ENCODE measurements around the gene GNAS-AS1. TPM values are rescaled to one million over a fixed set of nuclear protein-coding genes. Genes with fewer than 3 reads are reported as not detected.
A peak's percentile ranks its signal among the peaks of the same experiment; 100 is the strongest.

Gene GNAS-AS1
- polyA plus RNA-seq, 2 donors = 0.09 to 0.49 TPM

DNA sequence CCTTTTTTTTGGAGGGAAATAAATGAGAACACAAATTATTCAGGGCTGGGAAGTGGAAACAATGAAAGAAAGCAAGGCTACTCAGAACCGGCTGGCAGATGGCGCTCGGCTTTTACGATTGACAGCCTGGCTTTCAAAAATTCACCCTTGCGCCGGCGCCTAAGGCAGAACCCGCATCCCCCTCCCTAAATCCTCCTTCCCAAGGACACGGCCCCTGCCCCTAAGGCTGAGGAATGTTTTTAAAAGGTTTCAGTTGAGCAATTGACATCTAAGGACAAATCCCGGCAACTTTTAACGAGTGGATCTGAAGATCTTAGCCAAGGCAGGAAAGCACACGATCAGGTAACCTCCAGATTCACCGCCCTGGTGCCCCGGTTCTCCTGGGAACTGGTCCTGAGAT is 18.1 kb upstream of the GNAS-AS1 start:
- Histone ChIP-seq H3K4me1 (ENCODE audit: control insufficient read depth in 2 of 2, insufficient read depth in 2 of 2, low read length in 1 of 2) (no peaks in the 10 kb centered on the region), H3K27me3 (ENCODE audit: control insufficient read depth in 1 of 2, insufficient read depth in 2 of 2, low read length in 2 of 2) (no peaks in the 10 kb centered on the region), H3K4me3 (ENCODE audit: low read depth in 1 of 2, low read length in 2 of 2) (no peak overlapping the region), H3K27ac (ENCODE audit: low read depth in 2 of 2, low read length in 1 of 2) (no peak overlapping the region), H3K9me3 (ENCODE audit: control insufficient read depth in 2 of 2, insufficient read depth in 1 of 2, low read depth in 1 of 2, low read length in 1 of 2) (no peaks in the 10 kb centered on the region), H3K36me3 (ENCODE audit: control insufficient read depth in 2 of 2, insufficient read depth in 2 of 2, low read length in 1 of 2) (no peaks in the 10 kb centered on the region)
- 48 to 57% methylated on average over 14 of the region's 14 CpGs for WGBS, 2 donors

DNA sequence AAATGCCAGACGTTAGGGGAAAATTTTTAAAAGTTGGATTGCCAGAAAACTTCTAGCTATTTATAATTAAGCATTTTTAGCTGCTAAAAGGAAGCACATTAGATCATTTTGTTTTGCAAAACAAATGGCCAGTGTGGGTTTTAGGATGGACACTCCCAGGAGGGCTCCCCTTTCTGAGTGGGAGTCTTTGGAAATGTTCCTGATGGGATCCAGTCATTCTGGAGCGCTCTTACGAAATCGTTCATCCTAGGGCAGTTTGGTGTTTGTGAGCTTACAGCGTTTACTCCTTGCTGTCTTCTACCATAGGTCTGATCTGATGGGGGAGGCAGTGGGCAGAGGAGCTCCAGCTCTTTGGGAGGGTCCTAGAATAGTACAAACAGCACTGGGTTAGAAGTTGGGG is 16.5 kb upstream of the GNAS-AS1 start:
- H3K36me3 ChIP-seq (ENCODE audit: control insufficient read depth in 2 of 2, insufficient read depth in 2 of 2, low read length in 1 of 2) = no peaks in the 10 kb centered on the region

DNA sequence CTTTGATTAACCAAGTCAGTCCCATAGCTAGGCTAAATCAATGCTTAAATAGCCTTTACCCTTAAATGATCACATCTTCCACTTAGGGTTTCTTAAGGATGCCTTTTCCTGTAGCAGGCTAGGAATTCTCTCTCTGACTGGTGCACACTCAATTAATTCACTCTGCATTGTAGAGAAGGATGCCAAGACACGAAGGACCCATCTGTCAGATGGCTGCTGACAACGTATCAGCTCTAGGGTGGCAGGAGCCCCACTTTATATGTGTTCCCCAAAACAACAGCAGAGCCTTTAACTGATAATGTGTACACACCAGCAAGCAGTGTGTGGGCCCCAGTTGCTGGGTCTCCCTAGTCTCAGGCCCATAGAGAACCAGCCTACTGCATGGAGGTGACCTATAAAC is 15.1 kb upstream of the GNAS-AS1 start:
- Histone ChIP-seq H3K27ac (ENCODE audit: low read depth in 2 of 2, low read length in 1 of 2) (no peak overlapping the region), H3K4me1 (ENCODE audit: control insufficient read depth in 2 of 2, insufficient read depth in 2 of 2, low read length in 1 of 2) (no peaks in the 10 kb centered on the region), H3K27me3 (ENCODE audit: control insufficient read depth in 1 of 2, insufficient read depth in 2 of 2, low read length in 2 of 2) (no peaks in the 10 kb centered on the region), H3K9me3 (ENCODE audit: control insufficient read depth in 2 of 2, insufficient read depth in 1 of 2, low read depth in 1 of 2, low read length in 1 of 2) (no peaks in the 10 kb centered on the region), H3K36me3 (ENCODE audit: control insufficient read depth in 2 of 2, insufficient read depth in 2 of 2, low read length in 1 of 2) (no peaks in the 10 kb centered on the region), H3K4me3 (ENCODE audit: low read depth in 1 of 2, low read length in 2 of 2) (no peak overlapping the region)
- 89 to 91% methylated on average over 2 of the region's 2 CpGs for WGBS, 2 donors

More for the DNA sequence above, 16.5 kb upstream of the GNAS-AS1 start:
- Histone ChIP-seq H3K4me3 (ENCODE audit: low read depth in 1 of 2, low read length in 2 of 2) (no peak overlapping the region), H3K27me3 (ENCODE audit: control insufficient read depth in 1 of 2, insufficient read depth in 2 of 2, low read length in 2 of 2) (no peaks in the 10 kb centered on the region), H3K4me1 (ENCODE audit: control insufficient read depth in 2 of 2, insufficient read depth in 2 of 2, low read length in 1 of 2) (no peaks in the 10 kb centered on the region), H3K27ac (ENCODE audit: low read depth in 2 of 2, low read length in 1 of 2) (no peak overlapping the region), H3K9me3 (ENCODE audit: control insufficient read depth in 2 of 2, insufficient read depth in 1 of 2, low read depth in 1 of 2, low read length in 1 of 2) (no peaks in the 10 kb centered on the region)
- WGBS, 2 donors = 62 to 74% methylated on average over 5 of the region's 5 CpGs

DNA sequence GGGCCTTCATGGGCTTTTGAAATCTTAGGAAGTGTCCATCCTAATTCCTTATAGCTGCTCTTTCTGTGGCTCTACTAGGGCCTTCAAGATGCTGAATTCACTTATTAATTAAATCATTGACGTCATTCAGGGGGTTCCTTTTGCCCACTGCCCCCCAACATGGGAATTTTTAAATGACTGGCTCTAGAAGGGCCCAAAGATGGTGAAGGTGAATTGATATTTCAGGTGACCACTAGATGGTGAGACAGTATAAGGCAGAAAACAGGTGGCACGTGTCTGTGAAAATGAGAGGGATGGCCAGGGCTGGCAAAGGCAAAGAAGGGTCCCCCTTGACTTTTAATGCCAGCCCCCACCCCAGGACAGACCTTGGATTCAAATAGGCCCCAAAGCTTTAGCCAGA is 13.6 kb upstream of the GNAS-AS1 start:
- 37 to 38% methylated on average over 2 of the region's 2 CpGs for WGBS, 2 donors
- Histone ChIP-seq H3K4me3 (ENCODE audit: low read depth in 1 of 2, low read length in 2 of 2) (no peak overlapping the region), H3K4me1 (ENCODE audit: control insufficient read depth in 2 of 2, insufficient read depth in 2 of 2, low read length in 1 of 2) (no peaks in the 10 kb centered on the region), H3K36me3 (ENCODE audit: control insufficient read depth in 2 of 2, insufficient read depth in 2 of 2, low read length in 1 of 2) (no peaks in the 10 kb centered on the region), H3K9me3 (ENCODE audit: control insufficient read depth in 2 of 2, insufficient read depth in 1 of 2, low read depth in 1 of 2, low read length in 1 of 2) (no peaks in the 10 kb centered on the region), H3K27me3 (ENCODE audit: control insufficient read depth in 1 of 2, insufficient read depth in 2 of 2, low read length in 2 of 2) (no peaks in the 10 kb centered on the region), H3K27ac (ENCODE audit: low read depth in 2 of 2, low read length in 1 of 2) (no peak overlapping the region)

DNA sequence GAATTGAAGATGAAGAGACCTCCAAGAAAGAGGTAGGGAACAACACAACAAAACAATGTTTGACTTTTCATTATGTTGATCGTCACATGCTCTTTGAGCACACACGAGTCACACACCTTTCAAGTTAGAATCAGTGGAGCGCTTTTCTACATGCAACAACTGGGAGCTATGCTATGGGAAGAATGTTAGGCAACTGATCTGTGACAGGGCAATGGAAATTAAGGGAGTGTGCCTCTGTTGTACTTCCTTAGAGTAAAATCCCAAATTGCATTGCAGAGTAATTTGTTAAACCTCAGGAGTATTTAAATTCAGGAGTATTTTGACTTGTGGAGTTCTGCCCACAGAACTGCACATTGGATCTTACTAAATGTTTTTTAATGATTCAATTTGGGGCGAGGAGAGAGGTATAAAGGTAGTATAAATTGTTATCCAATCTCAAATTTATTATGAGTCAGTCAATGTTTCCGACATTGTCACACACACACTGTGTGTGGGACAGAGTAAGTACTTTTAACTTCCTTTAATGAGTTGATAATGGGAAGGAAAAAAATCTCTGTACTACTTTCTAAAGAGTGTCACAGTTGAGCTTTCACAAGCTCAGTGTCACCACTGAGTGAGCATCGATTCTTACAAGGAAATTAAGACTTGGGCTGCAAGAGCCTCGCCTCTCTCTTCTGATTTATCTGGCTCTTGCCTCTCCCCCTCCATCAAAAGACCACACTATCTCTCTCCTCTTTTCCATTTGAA is 12.5 kb upstream of the GNAS-AS1 start:
- no peak overlapping the region for H3K27ac ChIP-seq (ENCODE audit: low read depth in 2 of 2, low read length in 1 of 2)
- WGBS, 2 donors = 78% methylated on average over 7 of the region's 7 CpGs
- no peak overlapping the region for H3K4me3 ChIP-seq (ENCODE audit: low read depth in 1 of 2, low read length in 2 of 2)

DNA sequence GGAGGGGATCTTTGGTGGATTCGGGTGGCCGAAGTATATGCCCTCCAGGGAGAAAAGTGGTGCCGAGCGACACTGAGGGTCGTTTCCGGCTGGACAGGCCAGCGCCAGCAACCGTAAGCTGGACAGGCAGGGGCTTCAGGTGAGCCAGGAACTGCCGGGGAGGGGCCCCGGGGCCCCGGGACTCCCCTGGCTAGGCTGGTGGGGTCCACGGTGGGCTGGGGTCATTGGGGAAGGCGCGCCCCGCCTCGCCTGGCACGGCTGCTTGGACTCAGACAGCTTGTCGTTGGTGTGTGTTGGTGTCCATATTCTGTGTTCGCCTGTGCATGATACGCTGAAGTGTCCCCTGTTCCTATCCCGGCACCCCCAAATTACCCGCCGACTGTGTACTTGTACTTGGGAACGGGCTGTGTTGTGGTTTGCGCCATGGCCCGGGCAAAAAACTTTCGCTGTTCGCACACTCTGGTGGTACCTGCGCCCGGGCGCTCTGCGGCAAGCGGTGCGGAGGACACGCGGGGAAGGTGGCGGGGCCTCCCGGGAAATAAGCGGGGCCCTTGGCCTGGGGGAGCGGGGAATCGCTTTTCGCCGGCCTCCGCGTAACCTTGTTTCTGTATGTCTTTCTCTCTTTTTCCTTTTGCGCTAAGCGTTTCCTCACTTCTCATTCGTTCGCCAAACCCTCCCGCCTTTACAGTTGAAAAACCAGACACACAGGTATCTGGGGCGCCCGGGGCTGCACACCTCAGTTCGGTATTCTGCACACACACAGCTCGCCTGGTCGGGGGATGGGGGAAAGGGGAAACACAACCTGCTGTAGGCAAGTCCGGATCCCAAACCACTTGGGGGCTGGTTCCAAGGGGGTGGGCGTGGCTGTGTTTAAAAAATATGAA is 5.0 kb upstream of the GNAS-AS1 start:
- Histone ChIP-seq H3K27me3 (ENCODE audit: control insufficient read depth in 1 of 2, insufficient read depth in 2 of 2, low read length in 2 of 2) (peaks cover 0 to 3% of the 10 kb centered on the region in 2 donors), H3K36me3 (ENCODE audit: control insufficient read depth in 2 of 2, insufficient read depth in 2 of 2, low read length in 1 of 2) (no peaks in the 10 kb centered on the region), H3K27ac (ENCODE audit: low read depth in 2 of 2, low read length in 1 of 2) (no peak overlapping the region), H3K4me3 (ENCODE audit: low read depth in 1 of 2, low read length in 2 of 2) (peak overlapping the region; percentile 47 to 50), H3K9me3 (ENCODE audit: control insufficient read depth in 2 of 2, insufficient read depth in 1 of 2, low read depth in 1 of 2, low read length in 1 of 2) (no peaks in the 10 kb centered on the region), H3K4me1 (ENCODE audit: control insufficient read depth in 2 of 2, insufficient read depth in 2 of 2, low read length in 1 of 2) (peaks cover 0 to 19% of the 10 kb centered on the region in 2 donors)
- WGBS, 2 donors = 42 to 48% methylated on average over 55 to 57 of the region's 57 CpGs

More for the DNA sequence above, 12.5 kb upstream of the GNAS-AS1 start:
- H3K27me3 ChIP-seq (ENCODE audit: control insufficient read depth in 1 of 2, insufficient read depth in 2 of 2, low read length in 2 of 2) = no peaks in the 10 kb centered on the region
- no peaks in the 10 kb centered on the region for H3K36me3 ChIP-seq (ENCODE audit: control insufficient read depth in 2 of 2, insufficient read depth in 2 of 2, low read length in 1 of 2)
- no peaks in the 10 kb centered on the region for H3K9me3 ChIP-seq (ENCODE audit: control insufficient read depth in 2 of 2, insufficient read depth in 1 of 2, low read depth in 1 of 2, low read length in 1 of 2)
- no peaks in the 10 kb centered on the region for H3K4me1 ChIP-seq (ENCODE audit: control insufficient read depth in 2 of 2, insufficient read depth in 2 of 2, low read length in 1 of 2)

DNA sequence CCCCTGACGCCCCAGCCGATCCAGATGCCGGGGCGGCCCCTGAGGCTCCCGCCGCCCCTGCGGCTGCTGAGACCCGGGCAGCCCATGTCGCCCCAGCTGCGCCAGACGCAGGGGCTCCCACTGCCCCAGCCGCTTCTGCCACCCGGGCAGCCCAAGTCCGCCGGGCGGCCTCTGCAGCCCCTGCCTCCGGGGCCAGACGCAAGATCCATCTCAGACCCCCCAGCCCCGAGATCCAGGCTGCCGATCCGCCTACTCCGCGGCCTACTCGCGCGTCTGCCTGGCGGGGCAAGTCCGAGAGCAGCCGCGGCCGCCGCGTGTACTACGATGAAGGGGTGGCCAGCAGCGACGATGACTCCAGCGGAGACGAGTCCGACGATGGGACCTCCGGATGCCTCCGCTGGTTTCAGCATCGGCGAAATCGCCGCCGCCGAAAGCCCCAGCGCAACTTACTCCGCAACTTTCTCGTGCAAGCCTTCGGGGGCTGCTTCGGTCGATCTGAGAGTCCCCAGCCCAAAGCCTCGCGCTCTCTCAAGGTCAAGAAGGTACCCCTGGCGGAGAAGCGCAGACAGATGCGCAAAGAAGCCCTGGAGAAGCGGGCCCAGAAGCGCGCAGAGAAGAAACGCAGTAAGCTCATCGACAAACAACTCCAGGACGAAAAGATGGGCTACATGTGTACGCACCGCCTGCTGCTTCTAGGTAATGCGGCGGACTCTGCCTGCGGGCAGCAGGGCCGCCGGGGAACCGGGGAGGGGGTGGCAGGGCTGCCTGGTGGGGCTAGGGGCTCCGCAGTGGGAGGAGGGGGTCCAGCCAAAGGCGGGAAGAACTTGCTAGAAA is 4.2 kb upstream of the GNAS-AS1 start:
- peaks cover 0 to 19% of the 10 kb centered on the region in 2 donors for H3K4me1 ChIP-seq (ENCODE audit: control insufficient read depth in 2 of 2, insufficient read depth in 2 of 2, low read length in 1 of 2)
- H3K36me3 ChIP-seq (ENCODE audit: control insufficient read depth in 2 of 2, insufficient read depth in 2 of 2, low read length in 1 of 2) = no peaks in the 10 kb centered on the region
- H3K27ac ChIP-seq (ENCODE audit: low read depth in 2 of 2, low read length in 1 of 2) = no peak overlapping the region
- peak overlapping the region; percentile 47 to 50 for H3K4me3 ChIP-seq (ENCODE audit: low read depth in 1 of 2, low read length in 2 of 2)
- peaks cover 0 to 3% of the 10 kb centered on the region in 2 donors for H3K27me3 ChIP-seq (ENCODE audit: control insufficient read depth in 1 of 2, insufficient read depth in 2 of 2, low read length in 2 of 2)
- no peaks in the 10 kb centered on the region for H3K9me3 ChIP-seq (ENCODE audit: control insufficient read depth in 2 of 2, insufficient read depth in 1 of 2, low read depth in 1 of 2, low read length in 1 of 2)
- 46 to 48% methylated on average over 73 to 75 of the region's 75 CpGs for WGBS, 2 donors

DNA sequence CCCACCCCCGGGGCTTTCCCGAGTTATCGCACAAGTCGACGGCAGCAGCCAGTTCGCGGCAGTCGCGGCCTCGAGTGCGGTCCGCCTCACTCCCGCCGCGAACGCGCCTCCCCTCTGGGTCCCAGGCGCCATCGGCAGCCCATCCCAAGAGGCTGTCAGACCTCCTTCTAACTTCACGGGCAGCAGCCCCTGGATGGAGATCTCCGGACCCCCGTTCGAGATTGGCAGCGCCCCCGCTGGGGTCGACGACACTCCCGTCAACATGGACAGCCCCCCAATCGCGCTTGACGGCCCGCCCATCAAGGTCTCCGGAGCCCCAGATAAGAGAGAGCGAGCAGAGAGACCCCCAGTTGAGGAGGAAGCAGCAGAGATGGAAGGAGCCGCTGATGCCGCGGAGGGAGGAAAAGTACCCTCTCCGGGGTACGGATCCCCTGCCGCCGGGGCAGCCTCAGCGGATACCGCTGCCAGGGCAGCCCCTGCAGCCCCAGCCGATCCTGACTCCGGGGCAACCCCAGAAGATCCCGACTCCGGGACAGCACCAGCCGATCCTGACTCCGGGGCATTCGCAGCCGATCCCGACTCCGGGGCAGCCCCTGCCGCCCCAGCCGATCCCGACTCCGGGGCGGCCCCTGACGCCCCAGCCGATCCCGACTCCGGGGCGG is 3.4 kb upstream of the GNAS-AS1 start:
- WGBS, 2 donors = 54 to 61% methylated on average over 63 of the region's 63 CpGs
- H3K4me1 ChIP-seq (ENCODE audit: control insufficient read depth in 2 of 2, insufficient read depth in 2 of 2, low read length in 1 of 2) = peaks cover 0 to 19% of the 10 kb centered on the region in 2 donors
- H3K27ac ChIP-seq (ENCODE audit: low read depth in 2 of 2, low read length in 1 of 2) = no peak overlapping the region
- peaks cover 0 to 3% of the 10 kb centered on the region in 2 donors for H3K27me3 ChIP-seq (ENCODE audit: control insufficient read depth in 1 of 2, insufficient read depth in 2 of 2, low read length in 2 of 2)
- H3K4me3 ChIP-seq (ENCODE audit: low read depth in 1 of 2, low read length in 2 of 2) = peak overlapping the region in 1 of 2 donors; percentile 47
- no peaks in the 10 kb centered on the region for H3K9me3 ChIP-seq (ENCODE audit: control insufficient read depth in 2 of 2, insufficient read depth in 1 of 2, low read depth in 1 of 2, low read length in 1 of 2)
- H3K36me3 ChIP-seq (ENCODE audit: control insufficient read depth in 2 of 2, insufficient read depth in 2 of 2, low read length in 1 of 2) = no peaks in the 10 kb centered on the region

DNA sequence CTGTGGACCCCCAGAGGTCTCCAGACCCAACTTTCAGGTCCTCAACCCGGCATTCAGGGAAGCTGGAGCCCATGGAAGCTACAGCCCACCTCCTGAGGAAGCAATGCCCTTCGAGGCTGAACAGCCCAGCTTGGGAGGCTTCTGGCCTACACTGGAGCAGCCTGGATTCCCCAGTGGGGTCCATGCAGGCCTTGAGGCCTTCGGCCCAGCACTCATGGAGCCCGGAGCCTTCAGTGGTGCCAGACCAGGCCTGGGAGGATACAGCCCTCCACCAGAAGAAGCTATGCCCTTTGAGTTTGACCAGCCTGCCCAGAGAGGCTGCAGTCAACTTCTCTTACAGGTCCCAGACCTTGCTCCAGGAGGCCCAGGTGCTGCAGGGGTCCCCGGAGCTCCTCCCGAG is 2.8 kb upstream of the GNAS-AS1 start:
- H3K4me3 ChIP-seq (ENCODE audit: low read depth in 1 of 2, low read length in 2 of 2) = no peak overlapping the region
- H3K27ac ChIP-seq (ENCODE audit: low read depth in 2 of 2, low read length in 1 of 2) = no peak overlapping the region
- H3K36me3 ChIP-seq (ENCODE audit: control insufficient read depth in 2 of 2, insufficient read depth in 2 of 2, low read length in 1 of 2) = no peaks in the 10 kb centered on the region
- H3K27me3 ChIP-seq (ENCODE audit: control insufficient read depth in 1 of 2, insufficient read depth in 2 of 2, low read length in 2 of 2) = peaks cover 0 to 3% of the 10 kb centered on the region in 2 donors
- 74 to 75% methylated on average over 6 of the region's 6 CpGs for WGBS, 2 donors
- no peaks in the 10 kb centered on the region for H3K9me3 ChIP-seq (ENCODE audit: control insufficient read depth in 2 of 2, insufficient read depth in 1 of 2, low read depth in 1 of 2, low read length in 1 of 2)
- peaks cover 0 to 19% of the 10 kb centered on the region in 2 donors for H3K4me1 ChIP-seq (ENCODE audit: control insufficient read depth in 2 of 2, insufficient read depth in 2 of 2, low read length in 1 of 2)

Measured in esophagus (tissue), 2 donors.